A673 (cell line): Measurements from ENCODE around the gene FTCD. TPM values are rescaled to one million over a fixed set of nuclear protein-coding genes. Genes with fewer than 3 reads are reported as not detected.

ENCODE experiments used
- BruUV-seq: library from RNA; stranded (reverse); fragments of 400-500 nt; replicated peaks from 2 replicates; lab custom pipeline; 2021; lab: Mats Ljungman, UMichigan
- CTCF ChIA-PET: fragments of 300-600 bp; sonication (Branson Sonifier 250); formaldehyde crosslinking; loops from one replicate; lab custom pipeline; 2022; ENCODE audit warnings: antibody characterized with exemption; lab: Charles Lee
- POLR2A ChIA-PET: fragments of 300-600 bp; sonication (Branson Sonifier 250); formaldehyde crosslinking; loops from one replicate; lab custom pipeline; 2022; ENCODE audit warnings: antibody characterized with exemption; ENCODE audit not compliant: low non-redundant PET; lab: Charles Lee
- DNase-seq: peaks from one replicate; pipeline ENCODE4 v3.0.0-alpha.2; 2015; ENCODE audit warnings: low spot score
- H3K27ac ChIP-seq: fragments of 200-600 bp; sonication (generic); 2 replicates; pipeline ENCODE4 v1.5.1; 2016; ENCODE audit warnings: mixed run types, low read depth, mild to moderate bottlenecking, mixed read lengths, antibody characterized with exemption, low read length; ENCODE audit not compliant: poor library complexity, severe bottlenecking
- H3K27me3 ChIP-seq: fragments of 200-600 bp; sonication (generic); replicated peaks from 2 replicates; pipeline ENCODE4 v1.6.1; 2017; ENCODE audit warnings: mixed run types, low read depth, mild to moderate bottlenecking, mixed read lengths, antibody characterized with exemption, low read length; ENCODE audit not compliant: insufficient read depth, poor library complexity
- H3K36me3 ChIP-seq: fragments of 200-600 bp; sonication (generic); 2 replicates; pipeline ENCODE4 v1.6.1; 2016; ENCODE audit warnings: mixed run types, mild to moderate bottlenecking, mixed read lengths, antibody characterized with exemption, low read length; ENCODE audit not compliant: insufficient read depth, poor library complexity, severe bottlenecking
- H3K4me1 ChIP-seq: fragments of 200-600 bp; sonication (generic); 2 replicates; pipeline ENCODE4 v1.6.1; 2017; ENCODE audit warnings: mixed run types, mild to moderate bottlenecking, mixed read lengths, antibody characterized with exemption, low read length; ENCODE audit not compliant: insufficient read depth, poor library complexity, severe bottlenecking
- H3K4me3 ChIP-seq: fragments of 200-600 bp; sonication (generic); 2 replicates; pipeline ENCODE4 v1.5.1; 2016; ENCODE audit warnings: low read depth, mixed run types, mild to moderate bottlenecking, mixed read lengths, low read length; ENCODE audit not compliant: poor library complexity, severe bottlenecking
- H3K9me3 ChIP-seq: fragments of 200-600 bp; sonication (generic); 2 replicates; pipeline ENCODE4 v1.6.1; 2016; ENCODE audit warnings: mixed run types, low read depth, mild to moderate bottlenecking, mixed read lengths, antibody characterized with exemption, low read length; ENCODE audit not compliant: poor library complexity, severe bottlenecking
- EZH2 ChIP-seq: fragments of 200-600 bp; sonication (generic); IDR thresholded peaks from 2 replicates; pipeline ENCODE4 v1.6.1; 2017; ENCODE audit warnings: borderline replicate concordance, low read depth, mild to moderate bottlenecking, mixed read lengths, antibody characterized with exemption, low read length; ENCODE audit not compliant: poor library complexity, severe bottlenecking
- intact Hi-C: fragments of 100-400 bp; cut with micrococcal nuclease; formaldehyde crosslinking; loops from one replicate; pipeline ENCODE4 v1.10.0; 2022; ENCODE audit not compliant: unreplicated experiment
- total RNA-seq: library from RNA; stranded (reverse); gene quantifications from 2 replicates; pipeline ENCODE4 v1.2.3, GENCODE V29; 2021
- TF ChIP-seq, protein P1 (sequence below): fragments of 300-800, 200-600 bp; sonication (generic); conservative IDR thresholded peaks from 2 replicates; pipeline ENCODE4 v1.5.1; 2017; ENCODE audit warnings: low read depth, mild to moderate bottlenecking, antibody characterized with exemption, low read length, moderate library complexity, mixed read lengths

The FTCD gene
- total RNA-seq, 1 experiment from 2014 or later = 5.4 TPM

DNA sequence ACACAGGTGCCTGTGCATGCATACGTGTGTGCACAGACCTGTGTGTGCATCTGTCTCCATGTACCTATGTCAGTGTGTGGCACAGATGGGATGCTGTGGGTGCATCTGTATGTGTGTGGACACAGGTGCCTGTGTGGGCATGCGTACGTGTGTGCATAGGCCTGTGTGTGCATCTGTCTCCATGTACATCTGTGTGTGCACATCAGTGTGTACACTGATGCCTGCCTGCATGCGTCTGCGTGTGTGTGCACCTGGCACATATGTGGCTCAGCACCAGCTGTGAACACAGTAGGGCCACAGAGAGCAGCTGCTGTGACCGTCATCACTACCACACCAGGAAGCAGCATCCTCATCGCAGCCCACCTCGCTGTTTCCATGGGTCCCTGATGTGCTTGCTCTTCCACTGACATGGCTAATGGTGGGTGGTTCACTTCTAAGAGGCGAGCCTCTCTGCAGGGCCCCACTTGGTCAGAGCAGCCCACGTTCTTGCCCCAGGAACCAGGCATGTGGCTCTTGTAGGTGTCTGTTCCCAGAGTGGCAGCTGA is 38.5 kb upstream of the FTCD start:
- H3K36me3 ChIP-seq = peaks cover 64% of the 10 kb centered on the region

DNA sequence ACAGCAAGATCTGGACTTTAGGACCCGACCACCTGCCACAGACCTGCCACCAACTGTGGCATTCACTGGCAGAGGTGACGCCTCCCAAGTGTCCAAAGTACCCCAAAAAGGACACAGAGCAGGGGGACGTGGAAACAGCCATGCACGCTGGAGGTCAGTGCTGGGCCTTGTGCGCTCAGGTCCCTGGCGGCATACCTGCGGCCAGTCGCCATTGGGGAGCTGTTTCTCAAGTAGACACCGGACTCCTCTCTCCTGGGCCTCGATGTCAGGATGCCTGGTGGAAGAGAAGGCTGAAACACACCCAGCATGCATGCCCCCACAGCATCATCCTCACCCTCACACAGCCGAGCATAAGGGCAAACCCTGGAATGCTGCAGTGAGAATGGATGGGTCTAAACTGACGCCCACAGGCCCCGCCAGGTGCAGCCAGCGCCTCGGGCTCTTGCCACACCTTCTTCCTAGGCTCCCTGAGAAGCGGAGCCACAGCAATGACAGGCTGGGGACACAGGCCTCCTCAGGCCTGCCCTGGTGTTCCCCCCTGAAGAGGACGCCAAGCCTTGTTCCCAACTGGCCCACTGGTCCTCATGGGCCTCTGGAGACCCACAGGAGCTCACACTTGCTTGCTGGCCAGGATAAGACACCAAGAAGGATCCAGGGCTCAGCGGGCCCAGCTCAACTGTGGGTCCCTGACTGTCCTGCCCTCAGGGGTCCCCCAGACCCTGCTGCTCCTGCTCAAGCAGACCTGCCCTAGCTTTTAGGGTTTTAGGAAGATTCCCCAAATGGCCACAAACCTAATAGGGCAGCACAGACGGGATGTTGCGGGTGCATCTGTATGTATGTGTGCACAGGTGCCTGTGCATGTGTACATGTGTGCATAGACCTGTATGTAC is 36.6 kb upstream of the FTCD start:
- CTCF ChIA-PET = no interaction called here
- TF ChIP-seq, protein P1, sequence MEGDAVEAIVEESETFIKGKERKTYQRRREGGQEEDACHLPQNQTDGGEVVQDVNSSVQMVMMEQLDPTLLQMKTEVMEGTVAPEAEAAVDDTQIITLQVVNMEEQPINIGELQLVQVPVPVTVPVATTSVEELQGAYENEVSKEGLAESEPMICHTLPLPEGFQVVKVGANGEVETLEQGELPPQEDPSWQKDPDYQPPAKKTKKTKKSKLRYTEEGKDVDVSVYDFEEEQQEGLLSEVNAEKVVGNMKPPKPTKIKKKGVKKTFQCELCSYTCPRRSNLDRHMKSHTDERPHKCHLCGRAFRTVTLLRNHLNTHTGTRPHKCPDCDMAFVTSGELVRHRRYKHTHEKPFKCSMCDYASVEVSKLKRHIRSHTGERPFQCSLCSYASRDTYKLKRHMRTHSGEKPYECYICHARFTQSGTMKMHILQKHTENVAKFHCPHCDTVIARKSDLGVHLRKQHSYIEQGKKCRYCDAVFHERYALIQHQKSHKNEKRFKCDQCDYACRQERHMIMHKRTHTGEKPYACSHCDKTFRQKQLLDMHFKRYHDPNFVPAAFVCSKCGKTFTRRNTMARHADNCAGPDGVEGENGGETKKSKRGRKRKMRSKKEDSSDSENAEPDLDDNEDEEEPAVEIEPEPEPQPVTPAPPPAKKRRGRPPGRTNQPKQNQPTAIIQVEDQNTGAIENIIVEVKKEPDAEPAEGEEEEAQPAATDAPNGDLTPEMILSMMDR = no peak
- no peak for TF ChIP-seq EZH2
- no peak for DNase-seq
- BruUV-seq = no TSS peak
- intact Hi-C loops = no loop called here
- H3K4me1 ChIP-seq = no peaks in the 10 kb centered on the region
- no peaks in the 10 kb centered on the region for H3K27me3 ChIP-seq
- H3K27ac ChIP-seq = no peak overlapping the region
- POLR2A ChIA-PET = no interaction called here
- H3K9me3 ChIP-seq = no peaks in the 10 kb centered on the region
- H3K4me3 ChIP-seq = no peak overlapping the region
- H3K36me3 ChIP-seq = peaks cover 56% of the 10 kb centered on the region

More for the DNA sequence above, 38.5 kb upstream of the FTCD start:
- TF ChIP-seq EZH2 = no peak
- TF ChIP-seq, protein P1 = no peak
- intact Hi-C loops = no loop called here
- POLR2A ChIA-PET = no interaction called here
- Histone ChIP-seq H3K4me3 (no peak overlapping the region), H3K4me1 (no peaks in the 10 kb centered on the region), H3K27me3 (no peaks in the 10 kb centered on the region), H3K27ac (no peak overlapping the region), H3K9me3 (no peaks in the 10 kb centered on the region)
- no TSS peak for BruUV-seq
- DNase-seq = no peak
- CTCF ChIA-PET = no interaction called here

GRCh38 chr21:46191257-46191685 is 35.9 kb upstream of the FTCD start:
- CTCF ChIA-PET = no interaction called here

More at GRCh38 chr21:46191257-46191685, 35.9 kb upstream of the FTCD start:
- Histone ChIP-seq H3K4me1 (no peaks in the 10 kb centered on the region), H3K4me3 (no peak overlapping the region), H3K9me3 (no peaks in the 10 kb centered on the region), H3K27ac (no peak overlapping the region), H3K27me3 (no peaks in the 10 kb centered on the region), H3K36me3 (peaks cover 54% of the 10 kb centered on the region)
- POLR2A ChIA-PET = no interaction called here
- TF ChIP-seq, protein P1 = no peak
- TF ChIP-seq EZH2 = no peak
- no TSS peak for BruUV-seq
- intact Hi-C loops = no loop called here
- no peak for DNase-seq
